NCI-H1436 (cell line): ENCODE results near the gene ELL.

ENCODE experiments used
- DNase-seq: peaks from one replicate; lab custom pipeline; 2025; lab: John Stamatoyannopoulos, UW

Gene ELL

GRCh38 chr19:18397242-18398202 lies 124.3 kb downstream of the ELL start, which contains the start of gene LRRC25:
LRRC25 (minus strand) TSS chr19:18397622; CDS start chr19:18396963, 659 bp downstream.
- DNase-seq, result no peak

DNA sequence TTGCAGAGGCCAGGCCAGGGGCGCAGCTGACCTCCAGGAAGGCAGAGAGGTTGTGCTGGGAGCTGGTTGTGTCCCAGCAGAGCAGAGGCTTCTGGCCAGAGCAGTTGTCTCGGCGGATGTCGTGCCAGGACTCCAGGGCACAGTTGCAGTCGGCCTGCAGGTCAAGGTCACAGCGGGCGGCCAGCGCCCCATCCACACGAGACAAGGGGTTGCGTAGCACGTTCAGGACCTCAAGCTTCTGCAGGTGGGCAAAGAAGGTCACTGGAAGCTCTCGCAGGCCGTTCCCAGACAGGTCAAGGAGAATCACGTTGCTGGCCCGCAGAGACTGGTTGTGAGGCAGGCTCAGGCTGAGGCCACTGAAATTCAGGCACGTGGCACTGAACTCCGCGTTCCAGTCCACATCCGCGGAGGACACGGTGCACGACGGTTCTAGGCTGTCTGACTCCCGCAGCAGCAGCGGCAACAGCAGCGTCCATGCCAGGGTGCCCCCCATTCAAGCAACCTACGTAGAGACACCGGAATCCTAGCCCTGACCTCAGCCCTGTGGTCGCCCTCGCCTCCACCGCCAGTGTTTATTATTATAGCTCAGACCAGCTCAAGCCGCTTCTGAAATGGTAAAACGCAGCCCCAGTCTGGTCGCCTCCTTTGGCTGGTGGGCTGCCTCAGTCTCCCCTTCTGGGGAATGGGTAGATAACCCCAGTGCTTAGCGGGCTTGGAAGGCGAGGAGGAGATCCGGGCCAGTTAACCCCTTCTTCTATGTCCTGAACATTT lies 125.2 kb downstream of the ELL start:
- no peak for DNase-seq

DNA sequence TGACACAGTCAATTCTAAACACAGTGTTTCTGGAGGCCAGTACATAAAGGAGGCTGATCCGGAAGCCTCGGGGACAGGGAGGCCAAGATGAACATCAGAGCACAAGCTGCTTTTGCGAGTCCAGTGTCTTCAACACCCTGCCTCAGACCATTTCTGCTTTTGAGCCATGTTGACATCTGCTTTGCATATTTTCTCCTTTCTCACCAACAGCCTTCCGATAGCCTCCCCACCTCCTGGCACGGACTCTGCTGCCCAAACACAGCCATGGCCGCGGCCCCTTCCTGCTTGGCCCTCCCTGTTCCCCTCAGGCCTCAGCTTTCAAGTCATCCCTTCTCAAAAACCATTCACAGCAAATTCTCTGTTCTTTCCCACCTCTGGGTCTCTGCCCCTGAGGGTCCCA lies 128.0 kb downstream of the ELL start:
- DNase-seq, result no peak

DNA sequence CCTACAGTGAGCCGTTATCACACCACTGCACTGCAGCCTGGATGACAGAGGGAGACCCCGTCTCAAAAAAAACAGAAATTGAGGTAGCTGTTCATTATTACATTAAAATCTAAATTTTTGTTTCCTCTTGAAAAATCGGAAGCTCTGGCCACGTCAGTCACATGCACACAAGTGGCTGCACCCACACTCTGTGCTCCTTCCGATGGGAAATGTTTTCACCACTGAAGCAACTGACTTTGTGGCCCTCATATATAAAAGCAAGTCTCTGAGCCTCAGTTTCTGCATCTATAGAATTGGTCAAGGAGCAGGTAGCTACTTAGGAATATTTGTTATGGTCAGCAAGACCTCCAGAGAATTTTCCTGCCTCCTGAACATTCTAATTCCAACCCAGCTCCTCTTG lies 128.9 kb downstream of the ELL start:
- no peak for DNase-seq
